PC-3 (cell line): ENCODE results near the gene UGT2B28.
"Not testable (repeated sequence)": the region's sequence is repeated elsewhere in the genome, so short reads cannot be mapped to it uniquely, and the experiment has no call there.

Source experiments
- CTCF ChIP-seq: fragments of 300-600 bp; sonication (generic); conservative IDR thresholded peaks from 2 replicates; pipeline ENCODE4 v1.5.1; 2017; ENCODE audit warnings: antibody characterized with exemption, low read depth, mild to moderate bottlenecking, low read length
- EZH2 ChIP-seq: fragments of 300-600 bp; sonication (generic); IDR thresholded peaks from one replicate; pipeline ENCODE4 v1.6.1; 2017; ENCODE audit warnings: antibody characterized with exemption, mild to moderate bottlenecking, low read length; ENCODE audit not compliant: unreplicated experiment

GRCh38 chr4:69240787-69241186, 39.5 kb upstream of the UGT2B28 start:
- not testable (repeated sequence) for TF ChIP-seq CTCF, EZH2
